Stimulated activated CD8-positive, alpha-beta memory T cell treated with anti-CD3 and anti-CD28 coated beads, Interleukin-15, amount 100 ng/mL, for 1 hour (primary cell): Measurements from ENCODE around the gene MYOM1.
"Not testable (repeated sequence)": the region's sequence is repeated elsewhere in the genome, so short reads cannot be mapped to it uniquely, and the experiment has no call there.

Source experiments
- DNase-seq: peaks from one replicate; pipeline ENCODE4 v3.0.0-alpha.2; 2020; ENCODE audit warnings: low read depth

The MYOM1 gene

DNA sequence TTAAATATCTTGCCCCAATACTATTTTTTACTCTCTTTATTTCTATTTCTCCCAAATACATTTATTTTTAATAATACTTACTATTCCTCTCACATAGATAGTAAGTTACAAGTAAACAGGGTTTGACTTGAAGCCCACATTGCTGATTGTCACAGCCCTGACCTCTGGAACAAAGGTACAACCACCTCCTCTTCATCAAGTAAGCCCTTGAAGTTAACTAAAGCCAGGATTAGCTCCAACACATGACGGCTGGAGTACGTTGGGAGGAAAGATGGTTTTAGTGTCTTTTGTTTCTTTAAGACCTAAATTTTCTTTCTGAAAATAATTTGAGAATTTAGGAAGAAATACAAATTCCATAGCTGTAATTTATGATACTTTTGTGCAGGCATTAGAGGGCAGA is 949 bp downstream of the MYOM1 start:
- DNase-seq = no peak

DNA sequence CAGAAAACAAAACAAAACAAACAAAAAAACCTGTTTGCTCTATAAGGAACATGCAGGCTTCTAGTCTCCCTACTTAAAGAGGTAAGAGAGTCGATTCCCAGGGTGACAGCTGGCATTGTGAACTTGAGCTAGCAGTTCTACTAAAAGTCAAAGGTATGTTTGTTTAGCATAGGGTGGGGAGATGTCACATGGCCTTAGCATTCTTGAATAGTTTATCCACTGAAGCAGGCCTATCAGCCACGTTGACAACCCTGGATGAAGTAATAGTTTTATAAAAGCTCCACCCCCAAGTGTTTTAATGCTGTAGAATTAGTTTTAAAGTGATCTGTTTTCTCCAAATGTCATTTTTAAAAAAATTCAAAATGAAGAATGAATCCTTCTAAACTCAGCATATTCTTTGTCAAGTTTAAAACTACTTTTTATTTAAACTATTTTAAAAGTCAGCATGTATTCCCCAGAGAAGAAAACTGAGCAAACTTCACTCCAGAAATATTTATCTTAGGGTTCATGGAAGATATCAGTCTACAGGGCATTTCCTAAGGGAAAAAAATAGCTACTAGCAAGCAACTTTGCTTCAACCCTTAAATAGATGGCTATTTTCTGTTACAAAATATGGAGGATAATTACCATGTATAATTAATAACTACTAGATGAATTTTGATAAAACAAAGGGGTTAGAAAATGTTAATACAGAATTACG is 1.7 kb downstream of the MYOM1 start:
- no peak for DNase-seq

DNA sequence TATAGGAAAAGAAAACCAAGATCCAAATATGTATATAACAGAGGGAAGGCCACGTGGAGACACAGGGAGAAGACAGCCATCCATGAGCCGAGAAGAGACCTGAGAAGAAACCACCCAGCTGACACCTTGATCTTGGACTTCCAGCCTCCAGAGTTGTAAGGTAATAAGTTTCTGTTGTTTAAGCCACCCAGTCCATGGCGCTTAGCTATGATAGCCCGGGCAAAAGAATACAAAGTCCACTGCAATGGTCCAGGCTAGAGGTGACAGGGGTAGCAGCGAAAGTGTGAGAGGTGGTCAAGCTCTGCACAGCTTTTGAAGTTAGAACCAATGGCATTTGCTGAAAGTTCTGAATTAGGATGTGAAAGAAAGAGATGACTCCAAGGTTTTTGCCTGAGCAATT is 2.8 kb downstream of the MYOM1 start:
- DNase-seq = no peak

DNA sequence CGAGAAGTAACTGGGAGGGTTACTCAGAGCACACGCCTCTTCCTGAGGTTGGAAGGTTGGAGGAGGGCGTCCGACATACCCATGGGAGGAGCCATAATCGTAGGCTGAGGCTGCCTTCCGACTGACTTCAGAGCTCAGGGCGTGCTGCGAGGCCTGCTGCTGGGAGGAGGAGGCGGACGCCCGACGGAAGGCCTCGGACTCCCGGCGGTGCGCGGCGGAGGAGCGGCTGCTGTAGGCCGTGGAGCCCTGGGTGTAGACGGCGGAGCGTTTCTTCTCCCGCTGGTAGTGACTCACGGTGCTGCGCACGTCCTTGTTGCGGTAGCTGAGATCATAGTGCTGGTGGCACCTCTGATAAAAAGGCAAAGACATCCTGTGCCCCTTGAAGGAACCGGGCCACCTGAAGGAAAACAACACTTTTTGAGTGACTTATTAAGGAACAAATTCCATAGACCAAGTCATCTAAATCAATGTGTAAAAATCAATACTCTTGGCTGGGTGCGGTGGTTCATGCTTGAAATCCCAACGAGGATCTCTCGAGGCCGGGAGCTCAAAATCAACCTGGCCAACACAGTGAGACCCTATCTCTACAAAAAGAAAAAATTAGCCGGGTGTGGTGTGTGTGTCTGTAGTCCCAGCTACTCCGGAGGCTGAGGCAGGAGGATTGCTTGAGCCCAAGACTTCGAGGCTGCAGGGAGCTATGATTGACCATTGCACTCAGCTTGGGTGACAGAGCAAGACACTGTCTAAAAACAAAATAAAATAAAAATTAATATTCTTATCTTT is 4.7 kb downstream of the MYOM1 start:
- DNase-seq = no peak

DNA sequence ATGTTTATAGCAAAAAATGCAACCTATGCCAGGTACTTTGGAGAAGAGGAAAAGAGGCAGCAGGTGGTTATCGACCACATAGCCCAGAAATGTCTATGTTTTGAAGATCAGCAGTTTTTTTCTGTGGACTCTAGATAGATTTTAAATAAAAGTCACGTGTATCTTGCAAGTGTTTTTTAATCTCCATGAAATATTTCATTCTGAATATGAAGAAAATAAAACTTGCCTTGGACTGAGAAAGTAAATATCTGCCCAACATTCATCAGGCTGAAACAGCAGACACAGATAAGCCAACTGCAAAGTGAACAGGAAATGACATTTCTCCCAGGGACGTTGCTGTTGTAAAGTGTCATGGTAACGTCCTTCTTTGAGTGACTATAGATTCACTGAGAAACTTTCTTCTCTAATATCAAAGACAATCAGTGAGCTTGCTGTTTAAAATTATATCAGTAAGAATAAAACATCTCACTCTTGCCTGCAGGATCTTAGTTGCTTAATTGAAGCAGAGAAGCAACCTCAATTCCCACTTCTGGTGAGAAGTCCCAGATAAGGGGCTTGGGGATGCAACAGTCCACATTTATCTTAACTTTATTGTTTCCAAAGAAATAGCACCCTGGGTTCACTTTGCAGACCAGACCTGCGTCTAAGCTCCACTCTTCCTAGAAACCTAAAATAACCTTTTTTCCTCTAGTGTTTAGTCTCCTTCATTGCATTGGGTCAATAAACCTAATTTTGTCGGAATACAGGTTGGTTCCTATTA is 6.3 kb downstream of the MYOM1 start:
- DNase-seq = no peak

DNA sequence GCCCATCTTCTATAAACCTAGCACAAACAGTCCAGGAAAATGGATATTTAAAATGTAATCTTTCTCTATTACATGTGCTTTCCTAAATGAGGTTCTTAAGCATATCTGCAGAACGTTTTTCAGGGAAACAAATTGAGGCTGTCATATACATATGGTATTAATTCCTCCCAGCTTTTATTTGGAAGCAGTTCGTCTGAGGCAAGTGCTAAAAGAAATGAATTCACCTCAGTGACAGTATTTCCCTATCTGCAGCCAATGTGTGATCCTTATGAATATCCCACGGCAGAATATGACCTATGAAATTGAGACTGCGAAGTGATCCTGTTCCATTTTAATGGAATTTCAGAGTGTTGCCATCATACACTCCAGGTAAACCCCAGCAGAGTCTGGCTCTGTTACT is 7.1 kb downstream of the MYOM1 start:
- no peak for DNase-seq

GRCh38 chr18:3211236-3211992 is 8.4 kb downstream of the MYOM1 start:
- no peak for DNase-seq

GRCh38 chr18:3209859-3210569 is 9.8 kb downstream of the MYOM1 start:
- DNase-seq = no peak

GRCh38 chr18:3207565-3207964 is 12.2 kb downstream of the MYOM1 start:
- no peak for DNase-seq

DNA sequence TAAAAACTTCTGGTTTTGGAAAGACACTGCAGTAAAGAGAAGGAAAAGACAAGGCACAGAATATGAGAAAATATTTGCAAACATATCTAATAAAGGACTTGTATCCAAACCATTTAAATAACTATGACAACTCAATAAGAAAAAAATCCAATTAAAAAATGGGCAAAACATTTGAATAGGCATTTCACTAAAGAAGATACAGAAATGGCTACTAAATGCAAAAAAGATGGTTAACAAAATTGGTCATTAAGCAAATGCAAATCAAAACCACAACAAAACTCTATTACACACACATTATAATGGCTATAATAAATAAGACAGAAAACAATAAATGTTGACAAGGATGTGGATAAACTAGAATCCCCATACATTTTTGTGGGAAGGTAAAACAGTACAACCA is 14.5 kb downstream of the MYOM1 start:
- DNase-seq = no peak

DNA sequence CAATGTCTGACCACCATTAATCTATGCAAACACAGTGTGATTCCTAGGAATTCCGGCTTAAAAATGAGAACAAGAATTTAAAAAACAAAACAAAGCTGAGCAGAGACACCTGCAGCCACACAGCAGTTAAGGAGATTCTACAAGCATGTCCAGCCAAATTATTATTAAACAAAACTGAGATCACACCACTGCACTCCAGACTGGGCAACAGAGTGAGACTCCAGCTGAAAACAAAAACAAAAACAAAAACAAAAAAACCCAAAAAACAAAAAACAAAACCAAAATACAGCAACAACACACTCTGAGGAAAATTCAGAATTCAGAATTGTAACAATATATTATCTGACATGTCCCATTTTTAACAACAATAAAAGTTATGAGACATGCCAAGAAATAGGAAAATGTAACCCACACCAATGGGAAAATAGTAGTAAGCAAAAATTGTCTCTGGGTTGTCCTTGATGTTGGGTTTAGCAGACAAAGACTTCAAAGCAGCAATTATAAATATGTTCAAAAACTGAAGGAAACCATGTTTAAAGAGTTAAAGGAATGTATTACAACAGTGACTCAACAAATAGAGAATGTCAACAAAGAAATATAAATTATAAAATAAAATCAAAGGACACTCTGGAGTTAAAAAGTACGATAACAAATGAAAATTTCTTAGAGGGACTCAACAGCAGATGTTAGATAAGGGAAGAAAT is 19.7 kb downstream of the MYOM1 start:
- DNase-seq = no peak

GRCh38 chr18:3198260-3198860 is 21.4 kb downstream of the MYOM1 start:
- DNase-seq = not testable (repeated sequence)

GRCh38 chr18:3194947-3195612 is 24.7 kb downstream of the MYOM1 start:
- no peak for DNase-seq

DNA sequence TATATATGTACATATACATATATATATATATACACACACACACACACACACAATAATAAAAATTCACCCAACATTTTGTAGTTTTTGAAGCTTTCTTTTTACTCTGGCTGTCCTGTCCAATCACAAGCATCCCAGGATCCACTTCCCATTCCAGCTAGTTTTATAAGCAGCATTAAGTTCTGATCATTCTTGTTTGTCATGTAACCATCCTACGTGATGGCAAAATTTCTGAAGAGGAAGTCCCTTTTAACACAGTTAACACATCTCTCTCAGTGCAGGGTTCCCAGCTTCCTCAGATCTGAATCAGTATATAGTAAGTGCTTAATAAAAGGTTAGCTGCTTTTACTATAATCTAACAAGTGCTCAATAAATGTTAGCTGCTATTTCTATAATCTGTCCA is 26.4 kb downstream of the MYOM1 start:
- DNase-seq = no peak

GRCh38 chr18:3192752-3193151 is 27.0 kb downstream of the MYOM1 start:
- DNase-seq = no peak

DNA sequence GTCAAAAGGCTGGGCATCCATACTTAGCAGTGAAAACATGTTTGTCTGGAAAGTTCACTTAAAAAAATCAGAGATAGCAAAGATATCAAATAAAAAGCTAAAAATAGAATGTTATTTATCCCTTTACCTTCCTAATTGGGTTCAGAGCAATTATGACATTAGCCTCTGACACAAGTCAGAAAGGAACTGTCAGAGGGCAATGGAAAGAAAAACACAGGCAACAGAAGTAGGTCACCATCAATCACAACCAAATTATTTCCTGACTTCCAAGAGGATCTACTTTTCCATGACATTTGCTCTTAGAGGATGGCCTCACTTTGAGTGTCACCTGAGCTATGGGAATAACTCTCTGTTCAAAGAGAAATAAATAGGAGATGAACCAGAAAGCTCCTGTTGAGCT is 27.5 kb downstream of the MYOM1 start:
- DNase-seq = no peak

DNA sequence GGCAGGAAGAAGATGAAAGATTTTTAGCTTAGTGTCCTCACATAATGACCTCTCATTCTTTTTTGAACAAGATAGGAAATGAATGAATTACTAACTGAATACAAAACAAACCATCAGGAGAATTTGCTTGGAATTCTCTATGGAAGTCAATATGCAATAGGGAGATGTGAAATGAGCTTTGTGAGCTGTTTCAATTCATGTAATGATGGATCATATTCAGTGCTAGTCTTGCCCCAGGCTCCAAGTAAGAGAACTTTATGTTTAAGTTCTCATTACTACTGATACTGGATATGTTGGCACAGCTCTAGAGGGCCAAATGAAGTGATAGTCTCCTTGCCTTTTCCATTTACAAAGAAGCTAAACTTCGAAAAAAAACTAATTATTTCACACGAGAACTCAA is 29.2 kb downstream of the MYOM1 start:
- no peak for DNase-seq

DNA sequence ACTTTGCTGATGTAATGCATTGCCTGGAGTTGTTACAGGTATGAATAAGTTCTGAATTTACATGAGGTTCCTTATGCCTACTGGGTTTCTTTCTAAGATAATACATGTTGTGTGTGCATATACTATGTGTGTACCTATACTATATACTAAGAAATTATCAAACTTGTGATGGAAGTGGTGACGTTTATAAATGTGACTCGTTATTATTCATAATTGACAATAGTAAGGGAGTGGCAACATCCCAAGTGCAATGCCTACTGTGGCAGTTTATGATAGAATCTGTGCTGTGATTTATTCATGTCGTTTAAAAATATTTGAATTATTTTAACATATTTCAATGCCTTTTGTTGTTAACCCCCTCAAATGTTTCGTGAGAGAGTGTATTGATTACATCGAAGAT is 29.9 kb downstream of the MYOM1 start:
- no peak for DNase-seq

DNA sequence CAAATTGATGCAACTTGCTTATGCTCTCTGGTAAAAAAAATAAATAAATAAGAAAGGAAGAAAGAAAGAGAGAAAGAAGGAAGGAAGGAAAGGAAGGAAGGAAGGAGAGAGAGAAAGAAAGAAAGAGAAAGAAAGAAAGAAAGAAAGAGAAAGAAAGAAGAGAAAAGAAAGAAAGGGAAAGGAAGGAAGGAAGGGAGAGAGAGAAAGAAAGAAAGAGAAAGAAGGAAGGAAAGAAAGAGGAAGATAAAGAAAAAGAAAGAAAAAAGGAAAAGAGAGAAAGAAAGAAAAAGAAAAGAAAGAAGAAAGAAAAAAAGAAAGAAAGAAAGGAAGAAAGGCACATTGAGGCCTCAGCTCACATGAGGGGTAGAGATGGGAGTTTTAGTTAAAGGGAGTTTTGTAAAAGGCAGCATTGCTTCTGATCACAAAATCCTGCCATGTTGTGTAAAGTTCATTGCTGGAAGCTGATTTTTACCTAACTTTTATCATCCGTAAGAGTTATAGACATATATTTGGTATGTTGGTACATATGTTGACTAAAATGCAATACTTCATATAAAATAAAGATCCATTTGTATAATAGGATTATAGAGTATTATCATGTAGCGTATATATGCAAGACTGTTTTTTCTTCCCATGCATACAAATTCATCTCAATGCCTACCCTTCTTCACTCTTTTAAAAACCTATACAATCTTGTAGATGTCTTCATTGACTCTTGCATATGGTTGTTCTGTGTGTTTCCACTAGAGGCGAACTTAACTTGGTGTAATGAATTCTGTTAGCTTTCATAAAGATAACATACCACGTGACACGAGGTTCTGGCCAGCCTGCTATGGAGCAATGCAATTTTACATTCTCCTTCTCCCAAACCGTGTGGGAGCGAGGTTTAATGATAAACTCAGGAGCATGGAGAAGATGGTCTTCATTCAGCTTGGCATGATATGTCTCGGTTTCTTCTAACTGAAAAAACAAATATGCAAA is 32.8 kb downstream of the MYOM1 start:
- DNase-seq = no peak
